Spleen (tissue), 7 donors: Measurements from ENCODE around the gene RARS2.

Experiments
- POLR2A ChIP-seq, 3 donors: fragments of 450-650 bp; IDR thresholded peaks; one replicate each; pipeline ENCODE4 v1.5.1; 2017; ENCODE audit warnings: antibody characterized with exemption in 3 of 3, mild to moderate bottlenecking in 1 of 3
- POLR2AphosphoS5 ChIP-seq, 3 donors: sonication (generic); formaldehyde crosslinking; IDR thresholded peaks; one replicate each; pipeline ENCODE4 v1.5.1; 2017; ENCODE audit warnings: antibody characterized with exemption in 3 of 3
- TF ChIP-seq, protein P1 (sequence below), 11 experiments: fragments of 200-600 bp in 7 of 11; fragments of 450-650 bp in 4 of 11; sonication (generic) in 4 of 11; IDR thresholded peaks in 8 of 11; conservative IDR thresholded peaks in 3 of 11; 1 replicate in 7 of 11; 2 replicates in 4 of 11; pipeline versions ENCODE4 v1.4.0 to v1.8.0; 2016 to 2021; ENCODE audit warnings: antibody characterized with exemption in 11 of 11, inconsistent platforms in 4 of 11, mild to moderate bottlenecking in 1 of 11
- donor health status: DM: no; HTN: no; CAD: no; lungs with moderate emphysema.
- donor health status: DM: no; HTN: no; CAD: no.
- donor health status: DM: no; HTN: no; CAD: no.

- TF ChIP-seq, protein P1, sequence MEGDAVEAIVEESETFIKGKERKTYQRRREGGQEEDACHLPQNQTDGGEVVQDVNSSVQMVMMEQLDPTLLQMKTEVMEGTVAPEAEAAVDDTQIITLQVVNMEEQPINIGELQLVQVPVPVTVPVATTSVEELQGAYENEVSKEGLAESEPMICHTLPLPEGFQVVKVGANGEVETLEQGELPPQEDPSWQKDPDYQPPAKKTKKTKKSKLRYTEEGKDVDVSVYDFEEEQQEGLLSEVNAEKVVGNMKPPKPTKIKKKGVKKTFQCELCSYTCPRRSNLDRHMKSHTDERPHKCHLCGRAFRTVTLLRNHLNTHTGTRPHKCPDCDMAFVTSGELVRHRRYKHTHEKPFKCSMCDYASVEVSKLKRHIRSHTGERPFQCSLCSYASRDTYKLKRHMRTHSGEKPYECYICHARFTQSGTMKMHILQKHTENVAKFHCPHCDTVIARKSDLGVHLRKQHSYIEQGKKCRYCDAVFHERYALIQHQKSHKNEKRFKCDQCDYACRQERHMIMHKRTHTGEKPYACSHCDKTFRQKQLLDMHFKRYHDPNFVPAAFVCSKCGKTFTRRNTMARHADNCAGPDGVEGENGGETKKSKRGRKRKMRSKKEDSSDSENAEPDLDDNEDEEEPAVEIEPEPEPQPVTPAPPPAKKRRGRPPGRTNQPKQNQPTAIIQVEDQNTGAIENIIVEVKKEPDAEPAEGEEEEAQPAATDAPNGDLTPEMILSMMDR (IDR thresholded peaks at IDR 0.05 in 8 of 11, conservative IDR thresholded peaks at IDR 0.05 in 3 of 11), result no peak
- TF ChIP-seq POLR2A (IDR thresholded peaks at IDR 0.05) (no peak), POLR2AphosphoS5 (IDR thresholded peaks at IDR 0.05) (no peak)
Observed at GRCh38 chr6:87561017-87561416, 28.8 kb downstream of the RARS2 start.
